MCF 10A (cell line): Measurements from ENCODE around the gene HBZ. TPM values are rescaled to one million over a fixed set of nuclear protein-coding genes. Genes with fewer than 3 reads are reported as not detected.

Source experiments
- BruUV-seq: library from RNA; stranded (reverse); fragments of 400-500 nt; replicated peaks from 2 replicates; lab custom pipeline; 2021; lab: Mats Ljungman, UMichigan
- CTCF ChIA-PET: fragments of 300-600 bp; sonication (Branson Sonifier 250); formaldehyde crosslinking; extraction: SDS; loops from one replicate; lab custom pipeline; 2021; ENCODE audit warnings: antibody characterized with exemption, inconsistent platforms; lab: Yijun Ruan, JAX
- POLR2A ChIA-PET: fragments of 300-600, 350-650 bp; sonication (Branson Sonifier 250); formaldehyde crosslinking; extraction: SDS; loops from one replicate; lab custom pipeline; 2020; ENCODE audit warnings: antibody characterized with exemption, inconsistent platforms; lab: Yijun Ruan, JAX
- DNase-seq: peaks from one replicate; pipeline ENCODE4 v3.0.0-alpha.2; 2018; ENCODE audit not compliant: unreplicated experiment
- H3K27ac Mint-ChIP-seq: one replicate; pipeline ENCODE4 v1.8.0; 2022; ENCODE audit warnings: mild to moderate bottlenecking, low read depth, mixed read lengths; ENCODE audit not compliant: unreplicated experiment
- H3K27me3 Mint-ChIP-seq: one replicate; pipeline ENCODE4 v1.8.0; 2022; ENCODE audit warnings: mixed read lengths; ENCODE audit not compliant: insufficient read depth, unreplicated experiment
- H3K36me3 Mint-ChIP-seq: one replicate; pipeline ENCODE4 v1.8.0; 2022; ENCODE audit warnings: mild to moderate bottlenecking, moderate library complexity, mixed read lengths; ENCODE audit not compliant: insufficient read depth, unreplicated experiment
- H3K4me1 Mint-ChIP-seq: one replicate; pipeline ENCODE4 v1.8.0; 2022; ENCODE audit warnings: mixed read lengths; ENCODE audit not compliant: insufficient read depth, unreplicated experiment
- H3K4me3 Mint-ChIP-seq: one replicate; pipeline ENCODE4 v1.8.0; 2022; ENCODE audit warnings: mild to moderate bottlenecking, moderate library complexity, mixed read lengths; ENCODE audit not compliant: unreplicated experiment
- H3K9me3 Mint-ChIP-seq: one replicate; pipeline ENCODE4 v1.8.0; 2022; ENCODE audit warnings: mixed read lengths; ENCODE audit not compliant: unreplicated experiment
- CTCF ChIP-seq: fragments of 200-600 bp; IDR thresholded peaks from one replicate; pipeline ENCODE4 v1.8.0; 2022; ENCODE audit warnings: antibody characterized with exemption, mild to moderate bottlenecking; ENCODE audit not compliant: unreplicated experiment
- intact Hi-C: fragments of 100-400 bp; cut with micrococcal nuclease; formaldehyde crosslinking; loops from 2 replicates; pipeline ENCODE4 v1.14.1; 2022
- total RNA-seq: library from RNA; stranded (reverse); gene quantifications from 2 replicates; pipeline ENCODE4 v1.2.3, GENCODE V29; 2022

Gene HBZ
- total RNA-seq, 1 experiment from 2014 or later, result not detected

GRCh38 chr16:185691-186090 is 33.2 kb downstream of the HBZ start:
- BruUV-seq, result no TSS peak
- Mint-ChIP-seq H3K4me3 (no peak overlapping the region), H3K36me3 (peaks cover 44% of the 10 kb centered on the region), H3K4me1 (no peaks in the 10 kb centered on the region), H3K9me3 (no peaks in the 10 kb centered on the region), H3K27ac (no peak overlapping the region), H3K27me3 (no peaks in the 10 kb centered on the region)
- no peak for DNase-seq
- CTCF ChIA-PET, result no interaction called here
- TF ChIP-seq CTCF, result no peak
- POLR2A ChIA-PET, result no interaction called here
- intact Hi-C loops, result no loop called here

- no peak overlapping the region for H3K27ac Mint-ChIP-seq
- H3K4me1 Mint-ChIP-seq, result no peaks in the 10 kb centered on the region
- H3K4me3 Mint-ChIP-seq, result no peak overlapping the region
- peaks cover 60% of the 10 kb centered on the region for H3K36me3 Mint-ChIP-seq
- no TSS peak for BruUV-seq
- ChIA-PET POLR2A (interaction anchor here (0.7 kb wide), 1 partner anchor 46 kb away, joined by 3 read pairs; no protein-coding TSS in a partner anchor), CTCF (interaction anchor here (1.1 kb wide), 1 partner anchor 81 kb away, joined by 4 read pairs; no protein-coding TSS in a partner anchor)
- no peaks in the 10 kb centered on the region for H3K9me3 Mint-ChIP-seq
- DNase-seq, result no peak
- no peaks in the 10 kb centered on the region for H3K27me3 Mint-ChIP-seq
- intact Hi-C loops, result no loop called here
- TF ChIP-seq CTCF, result no peak
Observed at GRCh38 chr16:187330-187729, 34.9 kb downstream of the HBZ start.

DNA sequence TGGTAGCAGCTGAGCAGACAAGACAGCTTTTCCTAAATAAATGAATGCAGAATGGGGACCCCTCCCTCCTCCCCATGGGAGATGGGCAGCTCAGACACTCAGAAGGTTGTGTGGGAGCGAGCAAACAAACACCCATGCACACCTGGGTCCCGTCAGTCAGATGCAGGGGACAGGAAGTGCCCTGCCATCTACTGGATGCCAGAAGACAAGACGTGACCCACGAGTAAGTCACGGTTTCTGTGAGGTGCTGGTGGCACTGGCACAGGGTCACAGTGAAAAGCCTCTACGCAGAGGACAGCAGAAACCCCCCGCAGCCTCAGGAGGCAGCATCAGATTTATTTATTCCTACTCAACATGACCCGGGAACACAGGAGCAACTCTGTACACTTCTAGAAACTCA is 36.2 kb downstream of the HBZ start:
- no TSS peak for BruUV-seq
- no peak for DNase-seq
- no peaks in the 10 kb centered on the region for H3K27me3 Mint-ChIP-seq
- POLR2A ChIA-PET, result interaction anchor here (0.5 to 1.2 kb wide), 2 partner anchors 29 to 181 kb away, joined by 3 to 4 read pairs; no protein-coding TSS in a partner anchor
- CTCF ChIA-PET, result interaction anchor here (1.1 kb wide), 1 partner anchor 93 kb away, joined by 3 read pairs; no protein-coding TSS in a partner anchor
- intact Hi-C loops, result loop anchor here (1.0 kb wide), 1 partner anchor 12 kb away; no protein-coding TSS in a partner anchor
- no peak overlapping the region for H3K4me3 Mint-ChIP-seq
- no peaks in the 10 kb centered on the region for H3K9me3 Mint-ChIP-seq
- peaks cover 67% of the 10 kb centered on the region for H3K36me3 Mint-ChIP-seq
- H3K27ac Mint-ChIP-seq, result no peak overlapping the region
- no peak for TF ChIP-seq CTCF
- no peaks in the 10 kb centered on the region for H3K4me1 Mint-ChIP-seq

DNA sequence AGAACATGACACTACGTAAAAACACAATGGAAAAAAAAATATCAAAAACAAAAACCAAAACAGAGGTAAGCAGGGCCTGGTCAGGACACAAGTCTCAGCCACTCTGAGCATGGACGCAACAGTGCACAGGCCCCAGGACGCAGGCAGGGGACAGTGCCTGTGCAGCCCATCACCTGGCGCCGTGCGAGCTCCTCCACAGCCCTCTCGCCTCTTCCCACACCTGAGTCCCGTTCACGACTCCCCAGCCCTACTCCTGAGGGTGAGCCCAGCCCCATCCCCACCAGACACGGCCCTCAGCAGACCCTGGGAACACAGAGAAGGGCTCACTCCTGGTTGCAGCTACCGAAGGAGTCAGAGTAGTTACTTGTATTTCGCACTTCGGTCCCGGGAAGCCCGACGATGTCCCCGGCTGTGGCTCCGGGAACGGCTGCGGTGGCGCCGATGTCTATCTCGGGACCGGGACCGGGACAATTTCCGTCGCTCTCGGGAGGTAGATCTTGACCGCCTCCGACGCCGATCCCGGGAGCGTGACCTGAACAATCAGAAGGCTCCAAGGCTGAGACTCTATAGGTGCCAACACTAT is 37.3 kb downstream of the HBZ start:
- TSS peak; percentile 72 for BruUV-seq
- H3K9me3 Mint-ChIP-seq, result no peaks in the 10 kb centered on the region
- no peak for DNase-seq
- H3K27me3 Mint-ChIP-seq, result no peaks in the 10 kb centered on the region
- no peaks in the 10 kb centered on the region for H3K4me1 Mint-ChIP-seq
- ChIA-PET CTCF (interaction anchor here (0.6 kb wide), 1 partner anchor 83 kb away, joined by 5 read pairs; no protein-coding TSS in a partner anchor), POLR2A (interaction anchor here (1.2 kb wide), 1 partner anchor 180 kb away, joined by 4 read pairs; no protein-coding TSS in a partner anchor)
- H3K4me3 Mint-ChIP-seq, result no peak overlapping the region
- peaks cover 75% of the 10 kb centered on the region for H3K36me3 Mint-ChIP-seq
- no peak for TF ChIP-seq CTCF
- intact Hi-C loops, result no loop called here
- no peak overlapping the region for H3K27ac Mint-ChIP-seq
